Astrocyte (in vitro differentiated cells and primary cell): Measurements from ENCODE around the gene DNAH17. TPM values are rescaled to one million over a fixed set of nuclear protein-coding genes. Genes with fewer than 3 reads are reported as not detected.

Source experiments
- DNase-seq: peaks from one replicate; pipeline ENCODE4 v3.0.0-alpha.2; 2010; ENCODE audit warnings: low read depth
- FAIRE-seq: peaks from 2 replicates; lab custom pipeline; 2011; peaks lifted over from hg19 to GRCh38; lab: Jason Lieb, UNC
- H2AFZ ChIP-seq: 2 replicates; pipeline ENCODE4 v1.6.0; 2012; ENCODE audit warnings: low read depth, low read length, inconsistent platforms
- H3K27ac ChIP-seq: 2 replicates; pipeline ENCODE4 v1.5.1; 2011; ENCODE audit warnings: low read depth, low read length, inconsistent platforms
- H3K27me3 ChIP-seq: 2 replicates; pipeline ENCODE4 v1.6.0; 2011; ENCODE audit warnings: low read length, inconsistent platforms; ENCODE audit not compliant: insufficient read depth
- H3K36me3 ChIP-seq: 2 replicates; pipeline ENCODE4 v1.5.1; 2011; ENCODE audit warnings: low read length, inconsistent platforms; ENCODE audit not compliant: insufficient read depth
- H3K4me1 ChIP-seq: 2 replicates; pipeline ENCODE4 v1.5.1; 2011; ENCODE audit warnings: low read length, inconsistent platforms; ENCODE audit not compliant: insufficient read depth
- H3K4me2 ChIP-seq: 2 replicates; pipeline ENCODE4 v1.6.0; 2012; ENCODE audit warnings: low read length, inconsistent platforms
- H3K4me3 ChIP-seq: 2 replicates; pipeline ENCODE4 v1.5.1; 2011; ENCODE audit warnings: low read depth, mild to moderate bottlenecking, low read length, inconsistent platforms; ENCODE audit not compliant: insufficient read depth
- H3K79me2 ChIP-seq: 2 replicates; pipeline ENCODE4 v1.6.0; 2012; ENCODE audit warnings: mild to moderate bottlenecking, low read length, inconsistent platforms; ENCODE audit not compliant: insufficient read depth
- H3K9ac ChIP-seq: 2 replicates; pipeline ENCODE4 v1.6.0; 2012; ENCODE audit warnings: mild to moderate bottlenecking, low read length, inconsistent platforms
- H3K9me3 ChIP-seq: 2 replicates; pipeline ENCODE4 v1.5.1; 2012; ENCODE audit warnings: low read depth, mild to moderate bottlenecking, low read length, inconsistent platforms; ENCODE audit not compliant: insufficient read depth
- H4K20me1 ChIP-seq: 2 replicates; pipeline ENCODE4 v1.6.0; 2012; ENCODE audit warnings: low read length, inconsistent platforms; ENCODE audit not compliant: insufficient read depth
- H3K27ac Mint-ChIP-seq: one replicate; pipeline ENCODE4 v1.8.0; 2021; ENCODE audit warnings: mild to moderate bottlenecking, mixed read lengths; ENCODE audit not compliant: unreplicated experiment
- H3K27me3 Mint-ChIP-seq: one replicate; pipeline ENCODE4 v1.8.0; 2021; ENCODE audit warnings: low read depth, mixed read lengths; ENCODE audit not compliant: unreplicated experiment
- H3K36me3 Mint-ChIP-seq: one replicate; pipeline ENCODE4 v1.8.0; 2021; ENCODE audit warnings: low read depth, mixed read lengths; ENCODE audit not compliant: unreplicated experiment
- H3K4me1 Mint-ChIP-seq: one replicate; pipeline ENCODE4 v1.8.0; 2021; ENCODE audit warnings: low read depth, mixed read lengths; ENCODE audit not compliant: unreplicated experiment
- H3K4me3 Mint-ChIP-seq: one replicate; pipeline ENCODE4 v1.8.0; 2021; ENCODE audit warnings: mild to moderate bottlenecking, moderate library complexity, mixed read lengths; ENCODE audit not compliant: unreplicated experiment
- H3K9me3 Mint-ChIP-seq: one replicate; pipeline ENCODE4 v1.8.0; 2021; ENCODE audit warnings: mild to moderate bottlenecking, mixed read lengths; ENCODE audit not compliant: unreplicated experiment
- EZH2 ChIP-seq: IDR thresholded peaks from 2 replicates; pipeline ENCODE4 v1.6.1; 2012; ENCODE audit warnings: mild to moderate bottlenecking, low read length, inconsistent platforms; ENCODE audit not compliant: insufficient read depth
- total RNA-seq: library from RNA; stranded (reverse); gene quantifications from 2 replicates; pipeline ENCODE4 v1.2.1, GENCODE V29; 2021
- TF ChIP-seq, protein P1 (sequence below): IDR thresholded peaks from 2 replicates; pipeline ENCODE4 v1.5.1; 2011; ENCODE audit warnings: low read depth, mild to moderate bottlenecking, inconsistent platforms, low read length, moderate library complexity; ENCODE audit not compliant: insufficient read depth

The DNAH17 gene
- total RNA-seq, 1 donor from 2014 or later = 0.14 TPM

DNA sequence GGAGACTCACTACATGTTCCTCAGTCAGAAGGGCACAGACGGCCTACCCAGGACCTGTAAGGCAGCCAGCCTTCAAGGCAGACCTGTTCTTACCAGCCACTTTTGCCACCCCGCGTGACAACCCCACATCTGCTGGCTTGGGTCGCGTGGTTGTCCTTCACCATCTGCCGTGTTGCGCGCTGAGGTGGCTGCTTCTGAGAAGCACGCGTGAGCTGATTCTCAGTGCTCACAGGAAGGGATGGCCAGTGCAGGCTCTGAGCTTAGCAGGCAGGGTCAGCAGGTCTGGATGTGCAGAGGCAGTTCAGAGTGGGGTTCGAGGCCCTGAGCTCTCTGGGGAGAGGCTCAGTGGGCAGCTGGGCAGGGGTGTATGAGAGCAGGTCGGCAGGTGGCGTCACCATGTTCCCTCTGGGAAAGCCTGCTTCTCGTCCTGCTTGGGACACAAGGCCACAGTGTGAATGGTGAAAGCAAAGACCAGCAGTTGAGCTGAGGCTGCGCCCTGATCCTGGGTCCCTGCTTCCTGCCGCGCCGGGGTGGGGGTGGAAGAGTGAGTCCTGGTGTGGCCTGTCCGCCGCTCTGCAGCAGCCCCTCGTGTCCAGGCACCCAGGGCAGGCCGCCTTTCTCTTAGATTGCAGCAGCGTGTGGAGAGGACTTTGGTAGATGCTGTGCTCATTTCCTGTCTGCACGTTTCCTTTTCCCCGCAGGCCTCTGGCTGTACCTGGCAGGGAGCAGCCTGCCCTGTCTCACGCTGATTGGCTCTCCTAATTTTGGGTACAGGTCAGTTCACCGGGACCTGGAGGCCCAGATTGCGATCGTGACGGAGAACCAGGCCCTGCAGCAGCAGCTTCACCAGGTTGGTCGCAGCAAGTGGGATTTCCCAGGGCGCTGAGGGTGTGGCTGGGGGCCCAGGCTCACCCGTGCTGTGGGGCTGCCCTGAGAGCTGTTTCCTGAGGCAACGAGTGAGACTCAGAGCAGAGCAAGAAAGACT is 162.7 kb downstream of the DNAH17 start:
- Mint-ChIP-seq H3K27ac (no peak overlapping the region), H3K36me3 (peaks cover 9% of the 10 kb centered on the region), H3K4me1 (peaks cover 39% of the 10 kb centered on the region), H3K27me3 (no peaks in the 10 kb centered on the region), H3K9me3 (no peaks in the 10 kb centered on the region), H3K4me3 (no peak overlapping the region)
- no peak overlapping the region for H2AFZ ChIP-seq
- H4K20me1 ChIP-seq = peaks cover 80% of the 10 kb centered on the region
- no peaks in the 10 kb centered on the region for H3K27me3 ChIP-seq
- H3K79me2 ChIP-seq = peaks cover 64% of the 10 kb centered on the region
- peaks cover 3% of the 10 kb centered on the region for H3K36me3 ChIP-seq
- no peak for DNase-seq
- H3K4me3 ChIP-seq = no peak overlapping the region
- H3K4me1 ChIP-seq = peaks cover 19% of the 10 kb centered on the region
- H3K9ac ChIP-seq = no peak overlapping the region
- H3K4me2 ChIP-seq = no peak overlapping the region
- TF ChIP-seq EZH2 = no peak
- TF ChIP-seq, protein P1, sequence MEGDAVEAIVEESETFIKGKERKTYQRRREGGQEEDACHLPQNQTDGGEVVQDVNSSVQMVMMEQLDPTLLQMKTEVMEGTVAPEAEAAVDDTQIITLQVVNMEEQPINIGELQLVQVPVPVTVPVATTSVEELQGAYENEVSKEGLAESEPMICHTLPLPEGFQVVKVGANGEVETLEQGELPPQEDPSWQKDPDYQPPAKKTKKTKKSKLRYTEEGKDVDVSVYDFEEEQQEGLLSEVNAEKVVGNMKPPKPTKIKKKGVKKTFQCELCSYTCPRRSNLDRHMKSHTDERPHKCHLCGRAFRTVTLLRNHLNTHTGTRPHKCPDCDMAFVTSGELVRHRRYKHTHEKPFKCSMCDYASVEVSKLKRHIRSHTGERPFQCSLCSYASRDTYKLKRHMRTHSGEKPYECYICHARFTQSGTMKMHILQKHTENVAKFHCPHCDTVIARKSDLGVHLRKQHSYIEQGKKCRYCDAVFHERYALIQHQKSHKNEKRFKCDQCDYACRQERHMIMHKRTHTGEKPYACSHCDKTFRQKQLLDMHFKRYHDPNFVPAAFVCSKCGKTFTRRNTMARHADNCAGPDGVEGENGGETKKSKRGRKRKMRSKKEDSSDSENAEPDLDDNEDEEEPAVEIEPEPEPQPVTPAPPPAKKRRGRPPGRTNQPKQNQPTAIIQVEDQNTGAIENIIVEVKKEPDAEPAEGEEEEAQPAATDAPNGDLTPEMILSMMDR = no peak
- H3K27ac ChIP-seq = no peak overlapping the region
- no peak for FAIRE-seq
- no peaks in the 10 kb centered on the region for H3K9me3 ChIP-seq

DNA sequence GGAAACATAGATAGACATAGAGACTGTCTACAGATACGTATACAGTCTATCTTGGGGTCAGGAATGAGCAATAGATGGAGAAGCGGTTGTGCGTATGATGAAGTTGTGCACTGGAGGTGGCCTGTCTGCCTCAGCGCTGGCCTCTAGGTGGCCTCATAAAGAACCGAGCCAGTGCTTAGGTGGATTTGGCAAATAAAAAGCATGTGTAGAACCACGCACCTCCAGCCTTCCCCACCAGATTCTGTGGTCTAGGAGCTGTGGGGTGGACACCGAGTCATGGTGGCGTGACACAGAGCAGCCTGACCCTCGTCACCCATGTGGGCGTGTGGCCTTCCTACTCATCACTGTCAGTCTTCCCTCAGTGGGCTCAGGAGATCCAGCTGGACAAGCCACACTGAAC is 164.8 kb downstream of the DNAH17 start:
- Histone ChIP-seq H3K4me2 (no peak overlapping the region), H3K27ac (no peak overlapping the region), H2AFZ (no peak overlapping the region), H3K9ac (no peak overlapping the region), H3K9me3 (no peaks in the 10 kb centered on the region), H3K27me3 (no peaks in the 10 kb centered on the region), H3K4me3 (no peak overlapping the region), H3K79me2 (peaks cover 72% of the 10 kb centered on the region), H3K4me1 (peaks cover 19% of the 10 kb centered on the region), H3K36me3 (peaks cover 3% of the 10 kb centered on the region), H4K20me1 (peaks cover 88% of the 10 kb centered on the region)
- TF ChIP-seq EZH2 = no peak
- TF ChIP-seq, protein P1 = peak; percentile 62
- FAIRE-seq (no peak), DNase-seq (no peak)
- Mint-ChIP-seq H3K27me3 (no peaks in the 10 kb centered on the region), H3K36me3 (peaks cover 9% of the 10 kb centered on the region), H3K27ac (peak overlapping the region; percentile 12), H3K4me1 (peaks cover 43% of the 10 kb centered on the region), H3K9me3 (no peaks in the 10 kb centered on the region), H3K4me3 (peak overlapping the region; percentile 57)
